ENCODE measurements around the gene COG5. TPM values are rescaled to one million over a fixed set of nuclear protein-coding genes. Genes with fewer than 3 reads are reported as not detected.

Gene COG5
- total RNA-seq, 4 donors from 2014 or later = 49.9 to 58.2 (median 54.5) TPM

DNA sequence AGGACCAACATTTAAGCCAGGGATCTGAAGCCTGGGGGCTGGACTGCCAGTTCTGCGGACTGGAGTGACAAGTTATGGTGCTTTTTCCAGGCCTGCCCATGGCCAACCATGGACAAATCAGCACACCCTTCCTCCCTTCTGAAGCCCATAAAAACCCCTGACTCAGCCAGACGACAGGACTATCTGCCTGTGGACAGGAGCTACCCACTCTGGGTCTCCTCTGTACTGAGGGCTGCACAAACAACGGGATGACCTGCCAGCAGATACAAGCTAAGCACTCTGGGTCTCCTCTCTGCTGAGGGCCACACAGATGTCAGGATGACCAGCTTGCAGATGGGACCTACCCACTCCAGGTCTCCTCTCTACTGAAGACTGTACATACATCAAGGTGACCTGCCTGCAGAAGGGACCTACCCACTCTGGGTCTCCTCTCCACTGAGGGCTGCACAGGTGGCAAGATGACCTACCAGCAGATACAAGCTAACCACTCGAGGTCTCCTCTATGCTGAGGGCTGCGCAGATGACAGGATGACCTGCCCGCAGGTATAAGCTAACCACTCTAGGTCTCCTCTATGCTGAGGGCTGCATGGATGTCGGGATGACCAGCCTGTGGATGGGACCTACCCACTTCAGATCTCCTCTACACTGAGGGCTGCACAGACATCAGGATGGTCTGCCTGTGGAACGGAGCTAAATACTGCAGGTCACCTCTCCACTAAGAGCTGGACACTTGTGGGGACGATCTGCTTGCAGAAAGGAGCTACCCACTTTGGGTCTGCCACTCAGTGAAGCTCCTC is 204.0 kb downstream of the COG5 start:
- TF ChIP-seq, protein P1, sequence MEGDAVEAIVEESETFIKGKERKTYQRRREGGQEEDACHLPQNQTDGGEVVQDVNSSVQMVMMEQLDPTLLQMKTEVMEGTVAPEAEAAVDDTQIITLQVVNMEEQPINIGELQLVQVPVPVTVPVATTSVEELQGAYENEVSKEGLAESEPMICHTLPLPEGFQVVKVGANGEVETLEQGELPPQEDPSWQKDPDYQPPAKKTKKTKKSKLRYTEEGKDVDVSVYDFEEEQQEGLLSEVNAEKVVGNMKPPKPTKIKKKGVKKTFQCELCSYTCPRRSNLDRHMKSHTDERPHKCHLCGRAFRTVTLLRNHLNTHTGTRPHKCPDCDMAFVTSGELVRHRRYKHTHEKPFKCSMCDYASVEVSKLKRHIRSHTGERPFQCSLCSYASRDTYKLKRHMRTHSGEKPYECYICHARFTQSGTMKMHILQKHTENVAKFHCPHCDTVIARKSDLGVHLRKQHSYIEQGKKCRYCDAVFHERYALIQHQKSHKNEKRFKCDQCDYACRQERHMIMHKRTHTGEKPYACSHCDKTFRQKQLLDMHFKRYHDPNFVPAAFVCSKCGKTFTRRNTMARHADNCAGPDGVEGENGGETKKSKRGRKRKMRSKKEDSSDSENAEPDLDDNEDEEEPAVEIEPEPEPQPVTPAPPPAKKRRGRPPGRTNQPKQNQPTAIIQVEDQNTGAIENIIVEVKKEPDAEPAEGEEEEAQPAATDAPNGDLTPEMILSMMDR (IDR thresholded peaks at IDR 0.05; ENCODE audit: low read depth) = no peak

DNA sequence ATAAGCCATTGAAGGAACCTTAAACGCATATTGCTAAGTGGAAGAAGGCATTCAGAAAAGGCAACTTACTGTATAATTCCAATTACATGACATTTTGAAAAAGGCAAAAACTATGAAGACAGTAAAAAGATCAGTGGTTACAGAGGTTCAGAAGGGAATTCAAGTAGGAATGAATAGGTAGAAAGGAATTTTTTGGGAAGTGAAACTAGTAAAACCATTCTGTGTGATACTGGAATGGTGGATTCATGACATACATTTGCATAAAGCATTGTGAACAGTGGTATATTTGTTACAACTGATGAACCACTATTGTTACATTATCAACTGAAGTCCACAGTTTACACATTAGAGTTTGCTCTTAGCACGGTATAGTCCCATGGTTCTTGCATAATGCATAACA is 208.1 kb downstream of the COG5 start:
- TF ChIP-seq, protein P1 (IDR thresholded peaks at IDR 0.05; ENCODE audit: low read depth) = no peak

- TF ChIP-seq, protein P1 (IDR thresholded peaks at IDR 0.05; ENCODE audit: low read depth) = no peak
Measured at GRCh38 chr7:107354640-107355039, 209.1 kb downstream of the COG5 start.

- TF ChIP-seq, protein P1 (IDR thresholded peaks at IDR 0.05; ENCODE audit: low read depth) = no peak
Measured at GRCh38 chr7:107353701-107354100, 210.0 kb downstream of the COG5 start.

DNA sequence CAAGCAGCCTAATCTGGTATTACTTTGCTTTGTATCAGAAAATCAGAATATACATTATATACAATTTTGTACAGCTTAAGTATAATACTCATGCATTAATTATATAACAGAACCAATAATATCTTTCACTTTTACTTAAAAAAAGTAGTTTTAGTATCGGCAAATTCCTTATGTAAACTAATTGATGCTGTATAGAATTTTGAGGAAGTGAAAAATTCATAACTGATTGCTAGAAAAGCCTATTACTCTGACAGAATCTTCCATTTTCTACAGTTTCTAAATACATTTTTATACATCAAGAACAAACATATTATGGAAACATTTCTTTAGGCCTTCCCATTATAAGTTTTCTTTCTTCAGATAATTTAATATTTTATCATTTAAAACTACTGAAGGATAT is 217.8 kb downstream of the COG5 start:
- TF ChIP-seq, protein P1 (IDR thresholded peaks at IDR 0.05; ENCODE audit: low read depth) = no peak

DNA sequence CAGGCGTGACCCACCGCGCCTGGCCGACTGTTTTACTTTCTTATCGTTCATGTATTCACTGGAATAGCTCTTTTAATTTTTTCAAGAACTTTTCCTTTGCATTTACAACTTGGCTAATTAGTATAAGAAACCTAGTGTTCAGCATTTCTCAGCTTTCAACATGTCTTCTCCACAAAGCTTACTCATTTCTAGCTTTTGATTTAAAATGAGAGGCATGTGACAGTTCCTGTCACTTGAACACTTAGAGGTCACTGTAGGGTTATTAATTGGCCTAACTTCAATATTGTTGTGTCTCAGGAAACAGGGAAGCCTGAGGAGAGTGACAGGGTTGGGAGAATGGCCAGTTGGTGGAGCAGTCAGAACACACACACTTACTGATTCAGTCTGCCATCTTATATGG is 218.9 kb downstream of the COG5 start:
- TF ChIP-seq, protein P1 (IDR thresholded peaks at IDR 0.05; ENCODE audit: low read depth) = no peak

DNA sequence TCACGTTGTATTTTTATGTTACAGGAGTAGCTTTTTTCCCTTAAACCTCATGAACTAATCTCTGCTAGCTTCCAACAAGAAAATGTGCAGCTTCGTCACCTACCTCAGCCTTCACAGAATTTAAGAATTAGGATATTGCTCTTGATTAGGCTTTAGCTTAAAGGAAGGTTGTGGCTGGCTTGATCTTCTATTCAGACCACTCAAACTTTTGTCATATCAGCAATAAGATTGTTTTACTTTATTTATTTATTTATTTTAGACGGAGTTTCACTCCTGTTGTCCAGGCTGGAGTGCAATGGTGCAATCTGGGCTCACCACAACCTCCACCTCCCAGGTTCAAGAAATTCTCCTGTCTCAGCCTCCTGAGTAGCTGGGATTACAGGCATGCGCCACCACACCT is 219.4 kb downstream of the COG5 start:
- TF ChIP-seq, protein P1 (IDR thresholded peaks at IDR 0.05; ENCODE audit: low read depth) = no peak
